B cell (primary cell): ENCODE data around the gene CEBPB. TPM values are rescaled to one million over a fixed set of nuclear protein-coding genes. Genes with fewer than 3 reads are reported as not detected.

Experiments used
- ATAC-seq: fragments of 200-7000 bp; cut with Tn5 transposase; one replicate; pipeline ENCODE4 v1.10.0; 2021; ENCODE audit warnings: low read depth, mild to moderate bottlenecking, moderate number of reproducible peaks, moderate library complexity
- CTCF ChIA-PET: fragments of 350-600 bp; sonication (Branson Sonifier 250); formaldehyde crosslinking; loops from one replicate; lab custom pipeline; 2021; ENCODE audit warnings: antibody characterized with exemption, inconsistent platforms; lab: Charles Lee
- POLR2A ChIA-PET: fragments of 350-600 bp; sonication (Branson Sonifier 250); formaldehyde crosslinking; loops from one replicate; lab custom pipeline; 2021; ENCODE audit warnings: antibody characterized with exemption; lab: Charles Lee
- DNase-seq: peaks from one replicate; pipeline ENCODE4 v3.0.0; 2013
- H2AFZ ChIP-seq: 2 replicates; pipeline ENCODE4 v1.6.1; 2012; ENCODE audit warnings: mild to moderate bottlenecking, low read depth, low read length; ENCODE audit not compliant: insufficient read depth, poor library complexity, severe bottlenecking
- H3K27ac ChIP-seq, 2 donors: 1 replicate in 1 of 2; 2 replicates in 1 of 2; pipeline ENCODE4 v1.5.1; 2012 to 2013; ENCODE audit warnings: low read length in 2 of 2, mild to moderate bottlenecking in 2 of 2, moderate library complexity in 1 of 2
- H3K27me3 ChIP-seq, 4 experiments: fragments of 200-600 bp in 1 of 4; sonication (generic) in 1 of 4; replicated peaks in 1 of 4; 1 replicate in 2 of 4; 2 replicates in 2 of 4; pipeline versions ENCODE4 v1.6.1 to v1.7.0; 2013 to 2016; ENCODE audit warnings: low read length in 3 of 4, mild to moderate bottlenecking in 2 of 4, mixed read lengths in 1 of 4, moderate library complexity in 1 of 4; ENCODE audit not compliant: insufficient read depth in 4 of 4, control insufficient read depth in 3 of 4; ENCODE audit errors: control extremely low read depth in 1 of 4
- H3K36me3 ChIP-seq, 2 experiments: replicated peaks in 1 of 2; 1 replicate in 1 of 2; 2 replicates in 1 of 2; pipeline versions ENCODE4 v1.6.1 to v1.7.1; 2013; ENCODE audit warnings: low read length in 1 of 2; ENCODE audit not compliant: insufficient read depth in 2 of 2, control insufficient read depth in 1 of 2; ENCODE audit errors: control extremely low read depth in 1 of 2, extremely low read depth in 1 of 2
- H3K4me1 ChIP-seq, 2 donors: fragments of 200-600 bp in 1 of 2; sonication (generic) in 1 of 2; 1 replicate in 1 of 2; 2 replicates in 1 of 2; pipeline versions ENCODE4 v1.5.1 to v1.6.1; 2013 to 2017; ENCODE audit warnings: low read length in 2 of 2; ENCODE audit not compliant: control insufficient read depth in 2 of 2, insufficient read depth in 2 of 2
- H3K4me2 ChIP-seq: replicated peaks from 2 replicates; pipeline ENCODE3; 2012; ENCODE audit warnings: mild to moderate bottlenecking, low read depth, low read length; ENCODE audit not compliant: poor library complexity, severe bottlenecking
- H3K4me3 ChIP-seq, 5 experiments: fragments of 200-600 bp in 1 of 5; sonication (generic) in 1 of 5; 1 replicate in 3 of 5; 2 replicates in 2 of 5; pipeline versions ENCODE4 v1.5.1 to v1.7.0; 2011 to 2016; ENCODE audit warnings: low read length in 4 of 5, mild to moderate bottlenecking in 4 of 5, low read depth in 2 of 5, control low read depth in 1 of 5, moderate library complexity in 1 of 5; ENCODE audit not compliant: insufficient read depth in 1 of 5; ENCODE audit errors: control extremely low read depth in 1 of 5, extremely low read depth in 1 of 5
- H3K79me2 ChIP-seq: fragments of 200-600 bp; sonication (generic); one replicate; pipeline ENCODE4 v1.6.0; 2016; ENCODE audit warnings: low read length; ENCODE audit not compliant: control insufficient read depth, insufficient read depth
- H3K9ac ChIP-seq: fragments of 200-600 bp; sonication (generic); 2 replicates; pipeline ENCODE4 v1.6.1; 2017; ENCODE audit warnings: mild to moderate bottlenecking, low read length, moderate library complexity
- H3K9me3 ChIP-seq, 3 donors: one replicate each; pipeline versions ENCODE4 v1.6.1 to v1.7.1; 2013; ENCODE audit warnings: low read length in 2 of 3; ENCODE audit not compliant: control insufficient read depth in 2 of 3, insufficient read depth in 1 of 3; ENCODE audit errors: control extremely low read depth in 1 of 3
- H4K20me1 ChIP-seq: 2 replicates; pipeline ENCODE4 v1.6.0; 2012; ENCODE audit warnings: mild to moderate bottlenecking, low read length; ENCODE audit not compliant: insufficient read depth, control insufficient read depth, poor library complexity, severe bottlenecking
- H3K27ac Mint-ChIP-seq: one replicate; pipeline ENCODE4 v1.8.0; 2021; ENCODE audit warnings: mixed read lengths
- H3K27me3 Mint-ChIP-seq: one replicate; pipeline ENCODE4 v1.8.0; 2021; ENCODE audit warnings: mixed read lengths
- H3K4me1 Mint-ChIP-seq: one replicate; pipeline ENCODE4 v1.8.0; 2021; ENCODE audit warnings: mixed read lengths
- H3K4me3 Mint-ChIP-seq: one replicate; pipeline ENCODE4 v1.8.0; 2021; ENCODE audit warnings: mixed read lengths
- H3K9me3 Mint-ChIP-seq: one replicate; pipeline ENCODE4 v1.8.0; 2022; ENCODE audit warnings: mixed read lengths; ENCODE audit not compliant: insufficient read depth
- EZH2 ChIP-seq: IDR thresholded peaks from 2 replicates; pipeline ENCODE4 v1.6.1; 2012; ENCODE audit warnings: borderline replicate concordance, low read depth, mild to moderate bottlenecking, moderate library complexity, low read length; ENCODE audit not compliant: insufficient read depth, poor library complexity, severe bottlenecking
- WGBS: methylation state at CpG from one replicate; pipeline ENCODE4 v1.1.5; 2013; ENCODE audit warnings: missing lambda C conversion rate; ENCODE audit not compliant: insufficient coverage; 5-methylcytosine and 5-hydroxymethylcytosine counted together
- intact Hi-C: fragments of 100-400 bp; cut with micrococcal nuclease; formaldehyde crosslinking; loops from one replicate; pipeline ENCODE4 v1.10.0; 2022
- polyA plus RNA-seq: library from polyadenylated mRNA; depleted of rRNA; stranded (reverse); fragments of >200 nt; gene quantifications from 2 replicates; pipeline ENCODE4 v1.2.3, GENCODE V29; 2012
- total RNA-seq, 2 donors: library from RNA; stranded (reverse); fragments of 120-200 nt in 1 of 2; gene quantifications; 1 replicate in 1 of 2; 2 replicates in 1 of 2; pipeline versions ENCODE4 v1.2.3 to v1.2.4, GENCODE V29; 2013 to 2022
- TF ChIP-seq, protein P1 (sequence below): fragments of 200-600 bp; IDR thresholded peaks from one replicate; pipeline ENCODE4 v1.8.0; 2022; ENCODE audit warnings: antibody characterized with exemption, mild to moderate bottlenecking

The CEBPB gene
- total and polyA plus RNA-seq, 2 donors (not counting 1 experiment from before 2014, with no cell fraction given) = 25.8 to 28.7 TPM

GRCh38 chr20:50223039-50224005 lies 32.7 kb downstream of the CEBPB start:
- H3K9me3 Mint-ChIP-seq = no peaks in the 10 kb centered on the region
- ATAC-seq = no peak

GRCh38 chr20:50224052-50224451 lies 33.4 kb downstream of the CEBPB start:
- WGBS = 78% methylated on average over 1 of the region's 1 CpG
- no peaks in the 10 kb centered on the region for H3K9me3 Mint-ChIP-seq
- no peak for TF ChIP-seq EZH2
- TF ChIP-seq, protein P1, sequence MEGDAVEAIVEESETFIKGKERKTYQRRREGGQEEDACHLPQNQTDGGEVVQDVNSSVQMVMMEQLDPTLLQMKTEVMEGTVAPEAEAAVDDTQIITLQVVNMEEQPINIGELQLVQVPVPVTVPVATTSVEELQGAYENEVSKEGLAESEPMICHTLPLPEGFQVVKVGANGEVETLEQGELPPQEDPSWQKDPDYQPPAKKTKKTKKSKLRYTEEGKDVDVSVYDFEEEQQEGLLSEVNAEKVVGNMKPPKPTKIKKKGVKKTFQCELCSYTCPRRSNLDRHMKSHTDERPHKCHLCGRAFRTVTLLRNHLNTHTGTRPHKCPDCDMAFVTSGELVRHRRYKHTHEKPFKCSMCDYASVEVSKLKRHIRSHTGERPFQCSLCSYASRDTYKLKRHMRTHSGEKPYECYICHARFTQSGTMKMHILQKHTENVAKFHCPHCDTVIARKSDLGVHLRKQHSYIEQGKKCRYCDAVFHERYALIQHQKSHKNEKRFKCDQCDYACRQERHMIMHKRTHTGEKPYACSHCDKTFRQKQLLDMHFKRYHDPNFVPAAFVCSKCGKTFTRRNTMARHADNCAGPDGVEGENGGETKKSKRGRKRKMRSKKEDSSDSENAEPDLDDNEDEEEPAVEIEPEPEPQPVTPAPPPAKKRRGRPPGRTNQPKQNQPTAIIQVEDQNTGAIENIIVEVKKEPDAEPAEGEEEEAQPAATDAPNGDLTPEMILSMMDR = no peak
- Histone ChIP-seq H3K4me1 (no peaks in the 10 kb centered on the region), H3K9ac (no peak overlapping the region), H3K27me3 (no peaks in the 10 kb centered on the region), H2AFZ (no peak overlapping the region), H3K9me3 (peaks cover 0 to 18% (median 0%) of the 10 kb centered on the region in 3 donors), H3K27ac (no peak overlapping the region), H3K4me2 (no peak overlapping the region), H3K79me2 (no peaks in the 10 kb centered on the region), H3K4me3 (no peak overlapping the region), H4K20me1 (no peaks in the 10 kb centered on the region), H3K36me3 (no peaks in the 10 kb centered on the region)
- peaks cover 17% of the 10 kb centered on the region for H3K27me3 Mint-ChIP-seq
- no peak for ATAC-seq
- intact Hi-C loops = no loop called here
- no peaks in the 10 kb centered on the region for H3K4me1 Mint-ChIP-seq
- H3K4me3 Mint-ChIP-seq = no peak overlapping the region
- H3K27ac Mint-ChIP-seq = no peak overlapping the region
- ChIA-PET CTCF (no interaction called here), POLR2A (no interaction called here)
- DNase-seq = no peak

More at GRCh38 chr20:50223039-50224005, 32.7 kb downstream of the CEBPB start:
- 95% methylated on average over 19 of the region's 28 CpGs for WGBS
- no peaks in the 10 kb centered on the region for H3K4me1 Mint-ChIP-seq
- DNase-seq = no peak
- H3K27ac Mint-ChIP-seq = no peak overlapping the region
- TF ChIP-seq, protein P1 = no peak
- TF ChIP-seq EZH2 = no peak
- Histone ChIP-seq H3K9ac (no peak overlapping the region), H3K4me2 (no peak overlapping the region), H3K4me3 (no peak overlapping the region), H3K27ac (no peak overlapping the region), H3K79me2 (no peaks in the 10 kb centered on the region), H3K9me3 (peaks cover 0 to 21% (median 0%) of the 10 kb centered on the region in 3 donors), H3K4me1 (no peaks in the 10 kb centered on the region), H3K36me3 (no peaks in the 10 kb centered on the region), H2AFZ (no peak overlapping the region), H3K27me3 (no peaks in the 10 kb centered on the region), H4K20me1 (no peaks in the 10 kb centered on the region)
- intact Hi-C loops = no loop called here
- ChIA-PET CTCF (no interaction called here), POLR2A (no interaction called here)
- peaks cover 17% of the 10 kb centered on the region for H3K27me3 Mint-ChIP-seq
- H3K4me3 Mint-ChIP-seq = no peak overlapping the region
